ENCODE results near the gene UBALD1.

The UBALD1 gene

GRCh38 chr16:4614571-4615383, at the start of gene UBALD1:
UBALD1 (minus strand) TSS chr16:4614888; CDS start chr16:4614797, 91 bp downstream.
- ATAC-seq, result peak; percentile 83
- Mint-ChIP-seq H3K4me3 (peak within 1 kb of the TSS; percentile 90), H3K36me3 (no peaks in the 10 kb centered on the region), H3K9me3 (no peaks in the 10 kb centered on the region), H3K4me1 (peaks cover 43% of the 10 kb centered on the region), H3K27ac (peak within 1 kb of the TSS; percentile 94), H3K27me3 (no peaks in the 10 kb centered on the region)

- Mint-ChIP-seq H3K27ac (peak overlapping the region; percentile 86), H3K36me3 (peaks cover 27% of the 10 kb centered on the region), H3K4me3 (peak overlapping the region; percentile 27), H3K4me1 (peaks cover 19% of the 10 kb centered on the region), H3K9me3 (no peaks in the 10 kb centered on the region), H3K27me3 (no peaks in the 10 kb centered on the region)
- peak; percentile 63 for ATAC-seq
Observed at GRCh38 chr16:4663777-4664465, 49.2 kb upstream of the UBALD1 start.

- peak overlapping the region; percentile 86 for H3K27ac Mint-ChIP-seq
- ATAC-seq, result no peak
- H3K36me3 Mint-ChIP-seq, result peaks cover 30% of the 10 kb centered on the region
- peak overlapping the region; percentile 27 for H3K4me3 Mint-ChIP-seq
- no peaks in the 10 kb centered on the region for H3K9me3 Mint-ChIP-seq
- H3K27me3 Mint-ChIP-seq, result no peaks in the 10 kb centered on the region
- peaks cover 19% of the 10 kb centered on the region for H3K4me1 Mint-ChIP-seq
Observed at GRCh38 chr16:4663465-4663776, 48.7 kb upstream of the UBALD1 start.

GRCh38 chr16:4661661-4662060, 47.0 kb upstream of the UBALD1 start:
- H3K9me3 Mint-ChIP-seq, result no peaks in the 10 kb centered on the region
- no peak for ATAC-seq
- no peaks in the 10 kb centered on the region for H3K27me3 Mint-ChIP-seq
- no peak overlapping the region for H3K27ac Mint-ChIP-seq
- peaks cover 19% of the 10 kb centered on the region for H3K4me1 Mint-ChIP-seq
- H3K4me3 Mint-ChIP-seq, result no peak overlapping the region
- H3K36me3 Mint-ChIP-seq, result peaks cover 34% of the 10 kb centered on the region

GRCh38 chr16:4660454-4661007, 45.8 kb upstream of the UBALD1 start:
- Mint-ChIP-seq H3K4me3 (no peak overlapping the region), H3K27me3 (no peaks in the 10 kb centered on the region), H3K36me3 (peaks cover 41% of the 10 kb centered on the region), H3K27ac (no peak overlapping the region), H3K4me1 (peaks cover 19% of the 10 kb centered on the region), H3K9me3 (no peaks in the 10 kb centered on the region)
- no peak for ATAC-seq

- Mint-ChIP-seq H3K27me3 (no peaks in the 10 kb centered on the region), H3K4me1 (peaks cover 15% of the 10 kb centered on the region), H3K36me3 (peaks cover 39% of the 10 kb centered on the region), H3K27ac (no peak overlapping the region), H3K4me3 (no peak overlapping the region), H3K9me3 (no peaks in the 10 kb centered on the region)
- no peak for ATAC-seq
Observed at GRCh38 chr16:4659363-4660353, 45.0 kb upstream of the UBALD1 start.

GRCh38 chr16:4656695-4657686, 42.3 kb upstream of the UBALD1 start:
- no peak overlapping the region for H3K4me3 Mint-ChIP-seq
- peaks cover 38% of the 10 kb centered on the region for H3K36me3 Mint-ChIP-seq
- peaks cover 11% of the 10 kb centered on the region for H3K4me1 Mint-ChIP-seq
- H3K27ac Mint-ChIP-seq, result no peak overlapping the region
- ATAC-seq, result no peak
- H3K9me3 Mint-ChIP-seq, result no peaks in the 10 kb centered on the region
- no peaks in the 10 kb centered on the region for H3K27me3 Mint-ChIP-seq

GRCh38 chr16:4656221-4656620, 41.5 kb upstream of the UBALD1 start:
- Mint-ChIP-seq H3K27ac (no peak overlapping the region), H3K27me3 (no peaks in the 10 kb centered on the region)
- ATAC-seq, result no peak

GRCh38 chr16:4655801-4656200, 41.1 kb upstream of the UBALD1 start:
- Mint-ChIP-seq H3K9me3 (no peaks in the 10 kb centered on the region), H3K27me3 (no peaks in the 10 kb centered on the region), H3K4me1 (peaks cover 23% of the 10 kb centered on the region), H3K4me3 (no peak overlapping the region), H3K36me3 (peaks cover 50% of the 10 kb centered on the region), H3K27ac (no peak overlapping the region)
- no peak for ATAC-seq

More at GRCh38 chr16:4656221-4656620, 41.5 kb upstream of the UBALD1 start:
- Mint-ChIP-seq H3K4me1 (peaks cover 19% of the 10 kb centered on the region), H3K9me3 (no peaks in the 10 kb centered on the region), H3K4me3 (no peak overlapping the region), H3K36me3 (peaks cover 45% of the 10 kb centered on the region)

- Mint-ChIP-seq H3K36me3 (peaks cover 56% of the 10 kb centered on the region), H3K27ac (no peak overlapping the region), H3K27me3 (no peaks in the 10 kb centered on the region), H3K9me3 (no peaks in the 10 kb centered on the region), H3K4me3 (no peak overlapping the region), H3K4me1 (peaks cover 30% of the 10 kb centered on the region)
- ATAC-seq, result no peak
Observed at GRCh38 chr16:4654964-4655590, 40.4 kb upstream of the UBALD1 start.

GRCh38 chr16:4654011-4654963, 39.6 kb upstream of the UBALD1 start:
- no peak for ATAC-seq
- H3K27me3 Mint-ChIP-seq, result no peaks in the 10 kb centered on the region
- peaks cover 55% of the 10 kb centered on the region for H3K36me3 Mint-ChIP-seq
- no peak overlapping the region for H3K4me3 Mint-ChIP-seq
- no peak overlapping the region for H3K27ac Mint-ChIP-seq
- no peaks in the 10 kb centered on the region for H3K9me3 Mint-ChIP-seq
- peaks cover 35% of the 10 kb centered on the region for H3K4me1 Mint-ChIP-seq

GRCh38 chr16:4652561-4652960, 37.9 kb upstream of the UBALD1 start:
- no peak for ATAC-seq
- Mint-ChIP-seq H3K27me3 (no peaks in the 10 kb centered on the region), H3K9me3 (no peaks in the 10 kb centered on the region), H3K27ac (no peak overlapping the region), H3K36me3 (peaks cover 58% of the 10 kb centered on the region), H3K4me1 (peaks cover 41% of the 10 kb centered on the region), H3K4me3 (no peak overlapping the region)

- peak; percentile 88 for ATAC-seq
Observed at GRCh38 chr16:4651827-4652226, 37.1 kb upstream of the UBALD1 start.

More at GRCh38 chr16:4651827-4652226, 37.1 kb upstream of the UBALD1 start:
- H3K27me3 Mint-ChIP-seq, result no peaks in the 10 kb centered on the region
- no peak overlapping the region for H3K4me3 Mint-ChIP-seq
- peaks cover 41% of the 10 kb centered on the region for H3K4me1 Mint-ChIP-seq
- H3K9me3 Mint-ChIP-seq, result no peaks in the 10 kb centered on the region
- peak overlapping the region; percentile 71 for H3K27ac Mint-ChIP-seq
- H3K36me3 Mint-ChIP-seq, result peaks cover 56% of the 10 kb centered on the region

Measured in stimulated activated memory B cell treated with anti-CD40 and anti-IgM and Interleukin-4, amounts not matched to agents 10 μg/mL and 1 μg/mL and 100 μg/mL, for 72 hours (primary cell).